ENCODE measurements around the gene CNN2. TPM values are rescaled to one million over a fixed set of nuclear protein-coding genes. Genes with fewer than 3 reads are reported as not detected.

The CNN2 gene
- total and polyA plus RNA-seq, 2 of the 13 experiments (the other 11 are each of a cell fraction or from before 2014, with no cell fraction given): 63.6 to 70.0 TPM

DNA sequence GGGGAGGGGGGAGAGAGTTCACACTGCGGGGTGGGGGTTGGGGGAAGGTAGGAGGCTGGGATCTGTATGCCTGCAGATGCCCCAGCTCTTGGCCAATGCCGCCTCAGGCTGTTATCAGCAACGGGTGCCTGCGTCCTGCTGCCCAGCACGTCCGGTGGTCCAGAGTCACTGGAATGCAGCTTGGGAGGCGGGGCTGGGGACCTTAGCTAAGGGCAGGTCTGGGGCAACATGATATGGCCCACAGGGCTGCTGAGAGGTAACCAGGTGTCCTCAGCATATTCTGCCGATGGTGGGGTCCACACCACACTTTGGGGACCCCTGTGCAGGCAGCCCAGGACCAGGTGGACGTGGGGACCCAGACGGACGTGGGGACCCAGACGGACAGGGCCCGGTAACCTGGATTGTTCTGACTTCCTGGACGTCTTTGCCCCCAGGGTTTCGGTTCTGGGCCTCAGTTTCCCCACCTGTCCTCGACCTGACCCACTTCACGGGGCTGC is 39.9 kb downstream of the CNN2 start (continued):
- TF ChIP-seq ZSCAN21 (CRISPR knock-in tag; IDR thresholded peaks at IDR 0.05; ENCODE audit: borderline replicate concordance): no peak
- TF ChIP-seq, protein P1, sequence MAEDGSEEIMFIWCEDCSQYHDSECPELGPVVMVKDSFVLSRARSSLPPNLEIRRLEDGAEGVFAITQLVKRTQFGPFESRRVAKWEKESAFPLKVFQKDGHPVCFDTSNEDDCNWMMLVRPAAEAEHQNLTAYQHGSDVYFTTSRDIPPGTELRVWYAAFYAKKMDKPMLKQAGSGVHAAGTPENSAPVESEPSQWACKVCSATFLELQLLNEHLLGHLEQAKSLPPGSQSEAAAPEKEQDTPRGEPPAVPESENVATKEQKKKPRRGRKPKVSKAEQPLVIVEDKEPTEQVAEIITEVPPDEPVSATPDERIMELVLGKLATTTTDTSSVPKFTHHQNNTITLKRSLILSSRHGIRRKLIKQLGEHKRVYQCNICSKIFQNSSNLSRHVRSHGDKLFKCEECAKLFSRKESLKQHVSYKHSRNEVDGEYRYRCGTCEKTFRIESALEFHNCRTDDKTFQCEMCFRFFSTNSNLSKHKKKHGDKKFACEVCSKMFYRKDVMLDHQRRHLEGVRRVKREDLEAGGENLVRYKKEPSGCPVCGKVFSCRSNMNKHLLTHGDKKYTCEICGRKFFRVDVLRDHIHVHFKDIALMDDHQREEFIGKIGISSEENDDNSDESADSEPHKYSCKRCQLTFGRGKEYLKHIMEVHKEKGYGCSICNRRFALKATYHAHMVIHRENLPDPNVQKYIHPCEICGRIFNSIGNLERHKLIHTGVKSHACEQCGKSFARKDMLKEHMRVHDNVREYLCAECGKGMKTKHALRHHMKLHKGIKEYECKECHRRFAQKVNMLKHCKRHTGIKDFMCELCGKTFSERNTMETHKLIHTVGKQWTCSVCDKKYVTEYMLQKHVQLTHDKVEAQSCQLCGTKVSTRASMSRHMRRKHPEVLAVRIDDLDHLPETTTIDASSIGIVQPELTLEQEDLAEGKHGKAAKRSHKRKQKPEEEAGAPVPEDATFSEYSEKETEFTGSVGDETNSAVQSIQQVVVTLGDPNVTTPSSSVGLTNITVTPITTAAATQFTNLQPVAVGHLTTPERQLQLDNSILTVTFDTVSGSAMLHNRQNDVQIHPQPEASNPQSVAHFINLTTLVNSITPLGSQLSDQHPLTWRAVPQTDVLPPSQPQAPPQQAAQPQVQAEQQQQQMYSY (CRISPR knock-in tag; IDR thresholded peaks at IDR 0.05): no peak
- TF ChIP-seq KAT8 (CRISPR knock-in tag; IDR thresholded peaks at IDR 0.05): no peak
- TF ChIP-seq ZNF7 (CRISPR knock-in tag; IDR thresholded peaks at IDR 0.05): no peak
- TF ChIP-seq HDAC6 (IDR thresholded peaks at IDR 0.05; ENCODE audit: low read depth, low read length): no peak
- TF ChIP-seq ZNF644 (CRISPR knock-in tag; IDR thresholded peaks at IDR 0.05; ENCODE audit: low read depth): no peak
- TF ChIP-seq, protein P2, sequence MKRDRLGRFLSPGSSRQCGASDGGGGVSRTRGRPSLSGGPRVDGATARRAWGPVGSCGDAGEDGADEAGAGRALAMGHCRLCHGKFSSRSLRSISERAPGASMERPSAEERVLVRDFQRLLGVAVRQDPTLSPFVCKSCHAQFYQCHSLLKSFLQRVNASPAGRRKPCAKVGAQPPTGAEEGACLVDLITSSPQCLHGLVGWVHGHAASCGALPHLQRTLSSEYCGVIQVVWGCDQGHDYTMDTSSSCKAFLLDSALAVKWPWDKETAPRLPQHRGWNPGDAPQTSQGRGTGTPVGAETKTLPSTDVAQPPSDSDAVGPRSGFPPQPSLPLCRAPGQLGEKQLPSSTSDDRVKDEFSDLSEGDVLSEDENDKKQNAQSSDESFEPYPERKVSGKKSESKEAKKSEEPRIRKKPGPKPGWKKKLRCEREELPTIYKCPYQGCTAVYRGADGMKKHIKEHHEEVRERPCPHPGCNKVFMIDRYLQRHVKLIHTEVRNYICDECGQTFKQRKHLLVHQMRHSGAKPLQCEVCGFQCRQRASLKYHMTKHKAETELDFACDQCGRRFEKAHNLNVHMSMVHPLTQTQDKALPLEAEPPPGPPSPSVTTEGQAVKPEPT (CRISPR knock-in tag; IDR thresholded peaks at IDR 0.05; ENCODE audit: low read depth): no peak
- TF ChIP-seq ZNF747 (CRISPR knock-in tag; IDR thresholded peaks at IDR 0.05; ENCODE audit: borderline replicate concordance): peak; percentile 72; the same call in 1 of the 2 replicates
- TF ChIP-seq, protein P3, sequence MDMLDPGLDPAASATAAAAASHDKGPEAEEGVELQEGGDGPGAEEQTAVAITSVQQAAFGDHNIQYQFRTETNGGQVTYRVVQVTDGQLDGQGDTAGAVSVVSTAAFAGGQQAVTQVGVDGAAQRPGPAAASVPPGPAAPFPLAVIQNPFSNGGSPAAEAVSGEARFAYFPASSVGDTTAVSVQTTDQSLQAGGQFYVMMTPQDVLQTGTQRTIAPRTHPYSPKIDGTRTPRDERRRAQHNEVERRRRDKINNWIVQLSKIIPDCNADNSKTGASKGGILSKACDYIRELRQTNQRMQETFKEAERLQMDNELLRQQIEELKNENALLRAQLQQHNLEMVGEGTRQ (IDR thresholded peaks at IDR 0.05; ENCODE audit: low read depth, low read length): no peak
- TF ChIP-seq, protein P3 (CRISPR knock-in tag; IDR thresholded peaks at IDR 0.05; ENCODE audit: borderline replicate concordance): no peak
- TF ChIP-seq FOXJ3 (CRISPR knock-in tag; IDR thresholded peaks at IDR 0.05; ENCODE audit: borderline replicate concordance): peak; percentile 21; the same call in 1 of the 2 replicates
- TF ChIP-seq MAFF (IDR thresholded peaks at IDR 0.05; ENCODE audit: low read depth, low read length): no peak
- TF ChIP-seq ZNF775 (CRISPR knock-in tag; IDR thresholded peaks at IDR 0.05; ENCODE audit: borderline replicate concordance): no peak
- TF ChIP-seq HNRNPH1 (optimal IDR thresholded peaks at IDR 0.05; ENCODE audit: low read depth, low read length): no peak
- no peak for TF ChIP-seq GATAD1 (CRISPR knock-in tag; IDR thresholded peaks at IDR 0.05)
- no peak for TF ChIP-seq NR2F6 (IDR thresholded peaks at IDR 0.05)
- TF ChIP-seq NR2F6 (CRISPR knock-in tag; IDR thresholded peaks at IDR 0.05): peak; percentile 83
- peak; percentile 78 for TF ChIP-seq SAP130 (CRISPR knock-in tag; IDR thresholded peaks at IDR 0.05; ENCODE audit: low read depth)
- TF ChIP-seq ZNF3 (CRISPR knock-in tag; IDR thresholded peaks at IDR 0.05): no peak
- TF ChIP-seq ZNF350 (CRISPR knock-in tag; IDR thresholded peaks at IDR 0.05; ENCODE audit: borderline replicate concordance, low read depth): no peak
- TF ChIP-seq HNRNPL (IDR thresholded peaks at IDR 0.05; ENCODE audit: low read depth, low read length): peak; percentile 47; the same call in 1 of the 2 replicates
- TF ChIP-seq TSC22D2 (CRISPR knock-in tag; IDR thresholded peaks at IDR 0.05; ENCODE audit: borderline replicate concordance): no peak
- TF ChIP-seq ZNF431 (CRISPR knock-in tag; IDR thresholded peaks at IDR 0.05; ENCODE audit: borderline replicate concordance, low read depth): no peak
- TF ChIP-seq, protein P4, sequence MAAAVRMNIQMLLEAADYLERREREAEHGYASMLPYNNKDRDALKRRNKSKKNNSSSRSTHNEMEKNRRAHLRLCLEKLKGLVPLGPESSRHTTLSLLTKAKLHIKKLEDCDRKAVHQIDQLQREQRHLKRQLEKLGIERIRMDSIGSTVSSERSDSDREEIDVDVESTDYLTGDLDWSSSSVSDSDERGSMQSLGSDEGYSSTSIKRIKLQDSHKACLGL (CRISPR knock-in tag; IDR thresholded peaks at IDR 0.05): no peak
- TF ChIP-seq NR3C1 (CRISPR knock-in tag; IDR thresholded peaks at IDR 0.05): no peak

All from HepG2 (cell line).